D721Med (cell line): ENCODE measurements around the gene EIF4G3.

ENCODE experiments used
- DNase-seq: peaks from one replicate; pipeline ENCODE4 v3.0.0; 2011; ENCODE audit warnings: low spot score; ENCODE audit not compliant: insufficient read length
- FAIRE-seq: peaks from 2 replicates; lab custom pipeline; 2011; peaks lifted over from hg19 to GRCh38; lab: Jason Lieb, UNC
- TF ChIP-seq, protein P1 (sequence below): IDR thresholded peaks from 2 replicates; pipeline ENCODE4 v1.5.1; 2012; ENCODE audit warnings: mild to moderate bottlenecking, control low read depth; ENCODE audit not compliant: insufficient read depth; ENCODE audit errors: missing control alignments

Gene EIF4G3

DNA sequence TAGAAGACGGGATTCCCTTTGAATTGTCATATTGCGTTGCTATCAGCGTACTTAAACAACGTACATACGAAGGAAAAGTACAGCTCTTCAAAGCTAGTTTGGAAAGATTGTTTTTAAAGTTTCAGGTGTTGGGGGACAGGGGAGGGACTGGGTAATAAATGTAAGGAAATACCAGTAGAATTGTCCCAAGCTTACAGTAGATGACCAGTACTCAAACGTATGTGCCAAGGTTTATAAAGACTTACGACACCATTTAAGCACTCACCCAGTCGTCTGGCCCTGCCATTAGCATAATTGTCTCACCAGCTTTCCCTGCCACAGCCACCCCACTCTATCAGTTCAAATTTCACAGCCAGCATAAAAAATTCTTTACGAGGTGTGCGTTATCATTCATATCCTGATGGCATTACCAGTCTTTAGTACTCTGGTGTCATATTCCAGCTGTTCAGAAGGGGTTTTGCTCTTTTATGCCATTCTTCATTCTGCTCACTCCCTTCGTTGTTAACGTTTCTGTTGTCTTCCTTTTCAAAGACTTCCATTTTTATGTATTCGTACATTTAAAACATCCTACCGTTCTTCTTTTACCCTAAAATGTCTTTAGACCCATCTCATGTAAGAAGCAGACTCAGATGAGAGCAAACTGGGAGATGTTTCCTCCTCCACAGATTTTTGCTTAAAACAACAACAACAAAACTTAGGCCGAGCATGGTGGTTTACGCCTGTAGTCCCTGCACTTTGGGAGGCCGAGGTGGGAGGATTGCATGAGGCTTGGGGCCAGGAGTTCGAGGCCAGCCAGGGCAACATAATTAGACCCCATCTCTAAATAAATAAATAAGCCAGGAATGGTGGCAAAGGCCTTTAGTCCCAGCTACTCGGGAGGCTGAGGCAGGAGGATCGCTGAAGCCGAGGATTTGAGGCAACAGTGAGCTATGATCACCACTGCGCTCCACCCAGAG lies 388.6 kb downstream of the EIF4G3 start:
- no peak for FAIRE-seq
- DNase-seq = no peak
- TF ChIP-seq, protein P1, sequence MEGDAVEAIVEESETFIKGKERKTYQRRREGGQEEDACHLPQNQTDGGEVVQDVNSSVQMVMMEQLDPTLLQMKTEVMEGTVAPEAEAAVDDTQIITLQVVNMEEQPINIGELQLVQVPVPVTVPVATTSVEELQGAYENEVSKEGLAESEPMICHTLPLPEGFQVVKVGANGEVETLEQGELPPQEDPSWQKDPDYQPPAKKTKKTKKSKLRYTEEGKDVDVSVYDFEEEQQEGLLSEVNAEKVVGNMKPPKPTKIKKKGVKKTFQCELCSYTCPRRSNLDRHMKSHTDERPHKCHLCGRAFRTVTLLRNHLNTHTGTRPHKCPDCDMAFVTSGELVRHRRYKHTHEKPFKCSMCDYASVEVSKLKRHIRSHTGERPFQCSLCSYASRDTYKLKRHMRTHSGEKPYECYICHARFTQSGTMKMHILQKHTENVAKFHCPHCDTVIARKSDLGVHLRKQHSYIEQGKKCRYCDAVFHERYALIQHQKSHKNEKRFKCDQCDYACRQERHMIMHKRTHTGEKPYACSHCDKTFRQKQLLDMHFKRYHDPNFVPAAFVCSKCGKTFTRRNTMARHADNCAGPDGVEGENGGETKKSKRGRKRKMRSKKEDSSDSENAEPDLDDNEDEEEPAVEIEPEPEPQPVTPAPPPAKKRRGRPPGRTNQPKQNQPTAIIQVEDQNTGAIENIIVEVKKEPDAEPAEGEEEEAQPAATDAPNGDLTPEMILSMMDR = no peak

- TF ChIP-seq, protein P1 = no peak
- FAIRE-seq = no peak
Measured at GRCh38 chr1:20787029-20787839, 389.5 kb downstream of the EIF4G3 start, which contains the start of gene HP1BP3. Gene HP1BP3 (minus strand): TSS chr1:20787307. CDS start chr1:20780440, 6,867 bp downstream.

GRCh38 chr1:20786253-20787028 lies 390.3 kb downstream of the EIF4G3 start:
- TF ChIP-seq, protein P1 = no peak
- DNase-seq (peak; percentile 27), FAIRE-seq (no peak)

More at GRCh38 chr1:20787029-20787839, 389.5 kb downstream of the EIF4G3 start, which contains the start of gene HP1BP3:
- DNase-seq = no peak

GRCh38 chr1:20785907-20786252 lies 390.8 kb downstream of the EIF4G3 start:
- no peak for DNase-seq
- no peak for FAIRE-seq
- TF ChIP-seq, protein P1 = no peak

DNA sequence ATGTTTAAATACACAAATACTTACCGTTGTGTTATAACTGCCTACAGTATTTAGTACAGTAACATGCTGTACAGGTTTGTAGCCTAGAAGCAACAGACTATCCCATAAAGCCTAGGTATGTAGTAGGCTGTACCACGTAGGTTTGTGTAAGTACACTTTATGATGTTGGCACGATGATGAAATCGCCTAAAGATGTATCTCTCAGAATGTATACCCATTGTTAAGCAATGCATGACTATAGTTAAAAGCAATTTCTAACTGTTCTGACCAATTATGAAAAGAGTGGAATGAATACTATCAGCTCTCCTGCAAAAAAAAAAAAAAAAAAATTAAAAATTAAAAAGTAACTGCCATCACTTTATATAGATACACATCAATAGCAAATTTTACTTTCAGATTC lies 401.0 kb downstream of the EIF4G3 start:
- no peak for FAIRE-seq

GRCh38 chr1:20771780-20772179 lies 404.9 kb downstream of the EIF4G3 start:
- no peak for FAIRE-seq

More for the DNA sequence above, 401.0 kb downstream of the EIF4G3 start:
- TF ChIP-seq, protein P1 = no peak
- no peak for DNase-seq

More at GRCh38 chr1:20771780-20772179, 404.9 kb downstream of the EIF4G3 start:
- DNase-seq = no peak
- TF ChIP-seq, protein P1 = no peak
